Osteoblast (primary cell): ENCODE data around the gene PIWIL4. TPM values are rescaled to one million over a fixed set of nuclear protein-coding genes. Genes with fewer than 3 reads are reported as not detected.

ENCODE experiments used
- DNase-seq: peaks from one replicate; pipeline ENCODE4 v3.0.0; 2011; ENCODE audit warnings: low spot score, mixed read lengths; ENCODE audit not compliant: insufficient read length; ENCODE audit errors: missing footprints
- H2AFZ ChIP-seq: 2 replicates; pipeline ENCODE4 v1.6.0; 2011; ENCODE audit warnings: mild to moderate bottlenecking, low read length
- H3K27ac ChIP-seq: 2 replicates; pipeline ENCODE4 v1.5.1; 2011; ENCODE audit warnings: mild to moderate bottlenecking, low read depth, low read length, moderate library complexity
- H3K27me3 ChIP-seq: 2 replicates; pipeline ENCODE4 v1.6.0; 2012; ENCODE audit warnings: mild to moderate bottlenecking, control low read depth, inconsistent platforms, low read length, moderate library complexity; ENCODE audit not compliant: insufficient read depth
- H3K36me3 ChIP-seq: 2 replicates; pipeline ENCODE4 v1.5.1; 2011; ENCODE audit warnings: mild to moderate bottlenecking, low read length, control low read depth, moderate library complexity; ENCODE audit not compliant: insufficient read depth
- H3K4me1 ChIP-seq: 2 replicates; pipeline ENCODE4 v1.5.1; 2011; ENCODE audit warnings: mild to moderate bottlenecking, low read length, control low read depth, moderate library complexity; ENCODE audit not compliant: insufficient read depth
- H3K4me2 ChIP-seq: 2 replicates; pipeline ENCODE4 v1.6.0; 2011; ENCODE audit warnings: mild to moderate bottlenecking, low read length; ENCODE audit not compliant: insufficient read depth
- H3K4me3 ChIP-seq: fragments of 200-600 bp; sonication (generic); 3 replicates; pipeline ENCODE4 v1.5.1; 2012; ENCODE audit warnings: mild to moderate bottlenecking, low read length, inconsistent platforms; ENCODE audit not compliant: insufficient read depth
- H3K79me2 ChIP-seq: 2 replicates; pipeline ENCODE4 v1.6.0; 2012; ENCODE audit warnings: mild to moderate bottlenecking, low read length, control low read depth, inconsistent platforms; ENCODE audit not compliant: insufficient read depth
- H3K9me3 ChIP-seq: 2 replicates; pipeline ENCODE4 v1.5.1; 2011; ENCODE audit warnings: low read depth, low read length, control low read depth
- H4K20me1 ChIP-seq: 2 replicates; pipeline ENCODE4 v1.6.0; 2012; ENCODE audit warnings: mild to moderate bottlenecking, low read length, control low read depth; ENCODE audit not compliant: insufficient read depth
- total RNA-seq: library from RNA; depleted of rRNA; stranded (reverse); fragments of >200 nt; gene quantifications from 2 replicates; pipeline ENCODE4 v1.2.3, GENCODE V29; 2012
- TF ChIP-seq, protein P1 (sequence below): IDR thresholded peaks from 2 replicates; pipeline ENCODE4 v1.5.1; 2011; ENCODE audit warnings: mild to moderate bottlenecking, low read depth, low read length, moderate library complexity; ENCODE audit errors: extremely low read depth

PIWIL4 gene
- total RNA-seq, 1 donor: 1.8 TPM

GRCh38 chr11:94661444-94661843, 94.3 kb downstream of the PIWIL4 start:
- Histone ChIP-seq H3K4me2 (no peak overlapping the region), H3K4me1 (no peaks in the 10 kb centered on the region), H4K20me1 (no peaks in the 10 kb centered on the region), H3K36me3 (no peaks in the 10 kb centered on the region), H3K9me3 (no peaks in the 10 kb centered on the region), H3K4me3 (no peak overlapping the region), H3K27me3 (peaks cover 34% of the 10 kb centered on the region), H3K79me2 (no peaks in the 10 kb centered on the region), H2AFZ (no peak overlapping the region), H3K27ac (no peak overlapping the region)
- TF ChIP-seq, protein P1, sequence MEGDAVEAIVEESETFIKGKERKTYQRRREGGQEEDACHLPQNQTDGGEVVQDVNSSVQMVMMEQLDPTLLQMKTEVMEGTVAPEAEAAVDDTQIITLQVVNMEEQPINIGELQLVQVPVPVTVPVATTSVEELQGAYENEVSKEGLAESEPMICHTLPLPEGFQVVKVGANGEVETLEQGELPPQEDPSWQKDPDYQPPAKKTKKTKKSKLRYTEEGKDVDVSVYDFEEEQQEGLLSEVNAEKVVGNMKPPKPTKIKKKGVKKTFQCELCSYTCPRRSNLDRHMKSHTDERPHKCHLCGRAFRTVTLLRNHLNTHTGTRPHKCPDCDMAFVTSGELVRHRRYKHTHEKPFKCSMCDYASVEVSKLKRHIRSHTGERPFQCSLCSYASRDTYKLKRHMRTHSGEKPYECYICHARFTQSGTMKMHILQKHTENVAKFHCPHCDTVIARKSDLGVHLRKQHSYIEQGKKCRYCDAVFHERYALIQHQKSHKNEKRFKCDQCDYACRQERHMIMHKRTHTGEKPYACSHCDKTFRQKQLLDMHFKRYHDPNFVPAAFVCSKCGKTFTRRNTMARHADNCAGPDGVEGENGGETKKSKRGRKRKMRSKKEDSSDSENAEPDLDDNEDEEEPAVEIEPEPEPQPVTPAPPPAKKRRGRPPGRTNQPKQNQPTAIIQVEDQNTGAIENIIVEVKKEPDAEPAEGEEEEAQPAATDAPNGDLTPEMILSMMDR: no peak
- no peak for DNase-seq

DNA sequence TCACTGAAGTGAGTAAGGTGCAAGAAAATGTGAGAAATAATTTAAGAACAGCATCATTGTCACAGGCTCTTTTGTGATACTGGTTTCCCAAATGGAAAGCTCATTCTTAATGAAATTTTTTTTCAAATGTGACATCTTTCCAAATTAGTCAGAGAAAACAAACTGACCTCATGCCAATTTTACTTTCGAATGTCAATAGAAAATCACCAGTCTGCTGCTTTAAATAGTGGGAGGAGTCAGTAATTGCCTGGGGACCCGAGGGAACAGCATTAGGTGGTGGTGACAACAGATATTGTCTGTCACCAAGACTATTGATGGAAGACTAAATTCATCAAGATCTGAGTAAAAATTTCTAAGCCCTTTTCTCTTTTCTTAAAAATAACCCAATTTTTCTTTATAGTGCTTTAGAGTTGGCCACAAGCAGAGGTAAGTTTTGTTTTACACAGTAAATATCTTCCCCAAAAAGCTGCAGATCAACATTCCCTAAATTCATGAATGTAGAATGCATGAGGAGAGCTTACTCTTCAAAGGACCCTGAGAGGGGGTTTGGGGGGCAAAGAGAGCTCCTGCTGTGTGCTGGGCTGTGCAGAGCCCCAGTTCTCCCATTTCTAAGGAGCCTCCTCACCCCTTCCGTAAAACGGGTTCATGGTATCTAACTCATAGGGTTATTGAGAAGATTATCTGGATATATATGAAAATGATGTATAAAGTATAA, 95.1 kb downstream of the PIWIL4 start:
- no peak overlapping the region for H2AFZ ChIP-seq
- TF ChIP-seq, protein P1: no peak
- no peaks in the 10 kb centered on the region for H4K20me1 ChIP-seq
- no peak for DNase-seq
- H3K27ac ChIP-seq: no peak overlapping the region
- no peaks in the 10 kb centered on the region for H3K4me1 ChIP-seq
- H3K27me3 ChIP-seq: peaks cover 28% of the 10 kb centered on the region
- no peaks in the 10 kb centered on the region for H3K36me3 ChIP-seq
- no peaks in the 10 kb centered on the region for H3K79me2 ChIP-seq
- no peaks in the 10 kb centered on the region for H3K9me3 ChIP-seq
- H3K4me3 ChIP-seq: no peak overlapping the region
- no peak overlapping the region for H3K4me2 ChIP-seq

GRCh38 chr11:94662846-94663390, 95.8 kb downstream of the PIWIL4 start:
- no peaks in the 10 kb centered on the region for H3K4me1 ChIP-seq
- DNase-seq: no peak
- no peak overlapping the region for H3K4me3 ChIP-seq
- H2AFZ ChIP-seq: no peak overlapping the region
- H3K4me2 ChIP-seq: no peak overlapping the region
- H3K27ac ChIP-seq: no peak overlapping the region
- H3K9me3 ChIP-seq: no peaks in the 10 kb centered on the region
- TF ChIP-seq, protein P1: no peak
- H4K20me1 ChIP-seq: no peaks in the 10 kb centered on the region
- no peaks in the 10 kb centered on the region for H3K79me2 ChIP-seq
- H3K36me3 ChIP-seq: no peaks in the 10 kb centered on the region
- peaks cover 22% of the 10 kb centered on the region for H3K27me3 ChIP-seq

DNA sequence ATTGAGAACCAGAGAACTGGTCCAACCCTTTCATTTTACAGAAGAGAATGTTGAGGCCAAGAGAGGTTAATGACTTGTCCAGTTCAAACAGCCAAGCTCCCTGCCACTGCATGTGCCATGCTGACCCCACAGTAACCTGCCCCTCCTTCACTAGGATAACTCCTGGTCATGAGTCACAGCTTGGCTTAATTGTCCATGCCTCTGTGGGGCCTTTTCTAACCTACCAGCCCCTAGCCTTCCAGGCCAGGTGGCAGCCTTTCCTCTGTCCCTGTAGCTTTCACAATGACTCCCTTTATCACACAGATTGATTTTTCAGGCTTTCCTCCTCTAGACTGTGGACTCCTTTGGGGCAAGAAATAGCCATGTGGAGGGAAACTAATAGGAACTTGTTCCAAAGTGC, 97.2 kb downstream of the PIWIL4 start:
- Histone ChIP-seq H3K27me3 (peaks cover 14% of the 10 kb centered on the region), H3K27ac (no peak overlapping the region), H3K4me2 (no peak overlapping the region), H3K9me3 (no peaks in the 10 kb centered on the region), H2AFZ (no peak overlapping the region), H4K20me1 (no peaks in the 10 kb centered on the region), H3K36me3 (no peaks in the 10 kb centered on the region), H3K4me3 (no peak overlapping the region), H3K79me2 (no peaks in the 10 kb centered on the region), H3K4me1 (no peaks in the 10 kb centered on the region)
- TF ChIP-seq, protein P1: no peak
- no peak for DNase-seq
